ENCODE measurements around the gene MAPK8IP3.
A peak's percentile ranks its signal among the peaks of the same experiment; 100 is the strongest.

MAPK8IP3 gene

GRCh38 chr16:1782408-1783264 lies 76.6 kb downstream of the MAPK8IP3 start, which contains the start of the genes NUBP2 and SPSB3:
TSS of gene NUBP2 (plus strand) at chr16:1782960. CDS start at chr16:1783021, 61 bp downstream.
TSS of gene SPSB3 (minus strand) at chr16:1782571. CDS start at chr16:1781483, 1,088 bp downstream.
- Histone ChIP-seq H4K20me1 (ENCODE audit: insufficient read depth, low read length) (no peaks in the 10 kb centered on the region), H3K27me3 (ENCODE audit: low read depth, low read length) (no peaks in the 10 kb centered on the region), H3K4me2 (ENCODE audit: low read length) (peak within 1 kb of the TSS; percentile 97), H3K4me3 (ENCODE audit: low read length) (peak within 1 kb of the TSS; percentile 93), H3K27ac (ENCODE audit: low read length) (no peak within 1 kb of the TSS; the same call in 1 of the 2 replicates), H3K36me3 (replicated peaks; ENCODE audit: low read depth, low read length) (no peaks in the 10 kb centered on the region), H3K79me2 (ENCODE audit: low read length) (peaks cover 52% of the 10 kb centered on the region), H3K9me3 (ENCODE audit: insufficient read depth, low read length) (no peaks in the 10 kb centered on the region), H3K9ac (ENCODE audit: low read length) (peak within 1 kb of the TSS; percentile 88), H3K4me1 (ENCODE audit: low read length) (peaks cover 11% of the 10 kb centered on the region), H2AFZ (ENCODE audit: low read depth, low read length) (no peak within 1 kb of the TSS)
- no peak for TF ChIP-seq CTCF (IDR thresholded peaks at IDR 0.05; ENCODE audit: low read depth, low read length)
- TF ChIP-seq EZH2phosphoT487 (IDR thresholded peaks at IDR 0.05; ENCODE audit: low read depth): no peak

GRCh38 chr16:1784977-1785845 lies 79.2 kb downstream of the MAPK8IP3 start:
- Histone ChIP-seq H3K27me3 (ENCODE audit: low read depth, low read length) (no peaks in the 10 kb centered on the region), H3K4me2 (ENCODE audit: low read length) (no peak overlapping the region), H3K4me1 (ENCODE audit: low read length) (peaks cover 11% of the 10 kb centered on the region), H3K36me3 (replicated peaks; ENCODE audit: low read depth, low read length) (no peaks in the 10 kb centered on the region), H3K9ac (ENCODE audit: low read length) (no peak overlapping the region), H2AFZ (ENCODE audit: low read depth, low read length) (no peak overlapping the region), H3K79me2 (ENCODE audit: low read length) (peaks cover 54% of the 10 kb centered on the region), H4K20me1 (ENCODE audit: insufficient read depth, low read length) (no peaks in the 10 kb centered on the region), H3K4me3 (ENCODE audit: low read length) (no peak overlapping the region), H3K9me3 (ENCODE audit: insufficient read depth, low read length) (no peaks in the 10 kb centered on the region), H3K27ac (ENCODE audit: low read length) (no peak overlapping the region)
- TF ChIP-seq CTCF (IDR thresholded peaks at IDR 0.05; ENCODE audit: low read depth, low read length) (no peak), EZH2phosphoT487 (IDR thresholded peaks at IDR 0.05; ENCODE audit: low read depth) (no peak)

GRCh38 chr16:1785846-1786170 lies 79.8 kb downstream of the MAPK8IP3 start:
- no peaks in the 10 kb centered on the region for H3K36me3 ChIP-seq (replicated peaks; ENCODE audit: low read depth, low read length)

More at GRCh38 chr16:1785846-1786170, 79.8 kb downstream of the MAPK8IP3 start:
- H3K9ac ChIP-seq (ENCODE audit: low read length): no peak overlapping the region
- TF ChIP-seq EZH2phosphoT487 (IDR thresholded peaks at IDR 0.05; ENCODE audit: low read depth): no peak
- no peak for TF ChIP-seq CTCF (IDR thresholded peaks at IDR 0.05; ENCODE audit: low read depth, low read length)
- H3K27ac ChIP-seq (ENCODE audit: low read length): no peak overlapping the region
- no peaks in the 10 kb centered on the region for H3K9me3 ChIP-seq (ENCODE audit: insufficient read depth, low read length)
- H4K20me1 ChIP-seq (ENCODE audit: insufficient read depth, low read length): no peaks in the 10 kb centered on the region
- no peak overlapping the region for H3K4me3 ChIP-seq (ENCODE audit: low read length)
- peaks cover 11% of the 10 kb centered on the region for H3K4me1 ChIP-seq (ENCODE audit: low read length)
- H2AFZ ChIP-seq (ENCODE audit: low read depth, low read length): no peak overlapping the region
- H3K4me2 ChIP-seq (ENCODE audit: low read length): no peak overlapping the region
- peaks cover 54% of the 10 kb centered on the region for H3K79me2 ChIP-seq (ENCODE audit: low read length)
- no peaks in the 10 kb centered on the region for H3K27me3 ChIP-seq (ENCODE audit: low read depth, low read length)
